ENCODE results near the gene LEFTY1. TPM values are rescaled to one million over a fixed set of nuclear protein-coding genes. Genes with fewer than 3 reads are reported as not detected.

LEFTY1 gene
- total RNA-seq, 6 experiments from 2014 or later, result not detected

DNA sequence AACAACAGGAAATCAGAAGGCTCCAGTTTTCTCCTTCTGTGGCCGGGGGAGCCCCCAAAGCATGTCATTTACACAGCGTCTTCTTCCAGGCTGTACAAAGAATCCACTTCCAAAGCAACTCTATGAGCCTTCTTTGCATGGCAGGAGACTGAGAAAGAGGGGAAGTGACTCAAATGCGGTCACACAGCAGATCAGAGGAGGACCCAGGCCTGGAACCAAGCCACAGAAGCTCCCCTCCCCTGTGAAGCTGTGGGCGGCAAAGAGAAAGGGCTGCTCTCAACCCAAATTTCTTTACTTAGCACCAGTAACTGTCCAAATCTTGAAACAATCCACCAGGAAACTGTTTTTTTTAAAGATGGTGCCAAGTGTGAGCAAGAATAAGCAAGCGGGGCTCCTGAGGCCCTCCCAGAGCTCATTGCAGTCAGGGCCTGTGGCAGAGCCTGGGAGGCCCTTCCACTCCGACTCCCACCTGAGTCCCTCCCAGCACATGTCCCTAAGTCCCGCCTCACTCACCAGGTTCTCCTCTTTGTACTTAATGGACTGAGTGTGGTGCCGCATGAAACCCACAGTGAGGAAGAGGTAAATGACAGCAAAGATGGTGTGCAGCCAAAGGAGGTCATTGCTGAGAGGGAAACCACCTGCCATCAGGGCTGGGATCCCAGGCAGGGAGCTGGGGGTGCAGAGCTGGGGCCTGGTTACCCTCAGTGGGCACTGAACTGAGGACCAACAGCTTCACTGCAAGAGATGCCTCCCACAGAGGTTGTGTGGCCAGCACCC, 22.7 kb downstream of the LEFTY1 start:
- Mint-ChIP-seq H3K27ac (peak overlapping the region; percentile 27), H3K36me3 (ENCODE audit: low read depth) (peaks cover 18% of the 10 kb centered on the region), H3K27me3 (ENCODE audit: insufficient read depth) (no peaks in the 10 kb centered on the region; the same call in 1 of the 2 replicates), H3K4me1 (ENCODE audit: low read depth) (peaks cover 31% of the 10 kb centered on the region), H3K9me3 (no peaks in the 10 kb centered on the region), H3K4me3 (no peak overlapping the region; the same call in 1 of the 2 replicates)
- TF ChIP-seq, protein P1, sequence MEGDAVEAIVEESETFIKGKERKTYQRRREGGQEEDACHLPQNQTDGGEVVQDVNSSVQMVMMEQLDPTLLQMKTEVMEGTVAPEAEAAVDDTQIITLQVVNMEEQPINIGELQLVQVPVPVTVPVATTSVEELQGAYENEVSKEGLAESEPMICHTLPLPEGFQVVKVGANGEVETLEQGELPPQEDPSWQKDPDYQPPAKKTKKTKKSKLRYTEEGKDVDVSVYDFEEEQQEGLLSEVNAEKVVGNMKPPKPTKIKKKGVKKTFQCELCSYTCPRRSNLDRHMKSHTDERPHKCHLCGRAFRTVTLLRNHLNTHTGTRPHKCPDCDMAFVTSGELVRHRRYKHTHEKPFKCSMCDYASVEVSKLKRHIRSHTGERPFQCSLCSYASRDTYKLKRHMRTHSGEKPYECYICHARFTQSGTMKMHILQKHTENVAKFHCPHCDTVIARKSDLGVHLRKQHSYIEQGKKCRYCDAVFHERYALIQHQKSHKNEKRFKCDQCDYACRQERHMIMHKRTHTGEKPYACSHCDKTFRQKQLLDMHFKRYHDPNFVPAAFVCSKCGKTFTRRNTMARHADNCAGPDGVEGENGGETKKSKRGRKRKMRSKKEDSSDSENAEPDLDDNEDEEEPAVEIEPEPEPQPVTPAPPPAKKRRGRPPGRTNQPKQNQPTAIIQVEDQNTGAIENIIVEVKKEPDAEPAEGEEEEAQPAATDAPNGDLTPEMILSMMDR (IDR thresholded peaks at IDR 0.05), result no peak
- peak; percentile 51 for DNase-seq

DNA sequence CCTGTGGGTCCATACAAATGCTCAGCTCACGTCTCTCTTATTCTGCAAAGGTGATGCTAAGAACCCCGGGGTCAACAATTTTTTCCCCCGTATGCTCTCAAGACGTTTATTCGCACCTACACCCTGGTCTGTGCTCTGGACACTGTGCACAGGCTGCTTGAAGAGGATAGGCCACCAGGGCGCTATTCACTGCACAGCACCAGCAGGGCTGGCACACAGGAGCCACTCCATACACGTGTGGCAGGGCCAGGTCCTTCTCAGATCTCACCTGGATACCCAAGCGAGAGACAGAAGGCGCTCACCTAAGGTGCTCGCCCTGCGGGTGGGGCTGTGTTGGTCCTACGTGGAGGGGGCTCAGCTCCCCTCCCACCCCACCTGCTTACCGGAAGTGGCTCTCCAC, 23.4 kb downstream of the LEFTY1 start:
- Mint-ChIP-seq H3K4me1 (ENCODE audit: low read depth) (peaks cover 30% of the 10 kb centered on the region), H3K36me3 (ENCODE audit: low read depth) (peaks cover 14% of the 10 kb centered on the region), H3K27me3 (ENCODE audit: insufficient read depth) (no peaks in the 10 kb centered on the region; the same call in 1 of the 2 replicates), H3K27ac (no peak overlapping the region; the same call in 1 of the 2 replicates), H3K9me3 (no peaks in the 10 kb centered on the region), H3K4me3 (no peak overlapping the region)
- DNase-seq, result no peak
- TF ChIP-seq, protein P1 (IDR thresholded peaks at IDR 0.05), result no peak; the same call in 1 of the 2 replicates

DNA sequence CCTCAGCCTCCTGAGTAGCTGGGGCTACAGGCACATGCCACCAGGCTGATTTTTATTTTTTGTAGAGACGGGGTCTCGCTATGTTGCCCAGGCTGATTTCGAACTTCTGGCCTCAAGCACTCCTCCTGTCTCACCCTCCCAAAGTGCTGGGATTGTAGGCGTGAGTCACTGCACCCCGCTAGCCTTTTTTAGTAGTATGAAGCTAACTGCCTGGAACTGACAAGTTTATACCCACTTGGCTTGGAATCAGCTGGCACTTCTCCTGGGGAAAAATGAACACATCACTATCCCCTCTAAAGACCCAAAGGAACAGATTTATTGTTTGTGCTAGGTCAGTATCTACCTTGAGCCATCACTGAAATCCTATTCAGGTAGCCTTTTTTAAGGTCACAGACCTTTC, 25.8 kb downstream of the LEFTY1 start:
- TF ChIP-seq, protein P1 (IDR thresholded peaks at IDR 0.05), result no peak
- H3K27me3 Mint-ChIP-seq (ENCODE audit: insufficient read depth), result no peaks in the 10 kb centered on the region; the same call in 1 of the 2 replicates
- no peak for DNase-seq
- H3K9me3 Mint-ChIP-seq, result no peaks in the 10 kb centered on the region
- peaks cover 17% of the 10 kb centered on the region for H3K36me3 Mint-ChIP-seq (ENCODE audit: low read depth)
- peaks cover 30% of the 10 kb centered on the region for H3K4me1 Mint-ChIP-seq (ENCODE audit: low read depth)
- no peak overlapping the region for H3K27ac Mint-ChIP-seq
- H3K4me3 Mint-ChIP-seq, result no peak overlapping the region

DNA sequence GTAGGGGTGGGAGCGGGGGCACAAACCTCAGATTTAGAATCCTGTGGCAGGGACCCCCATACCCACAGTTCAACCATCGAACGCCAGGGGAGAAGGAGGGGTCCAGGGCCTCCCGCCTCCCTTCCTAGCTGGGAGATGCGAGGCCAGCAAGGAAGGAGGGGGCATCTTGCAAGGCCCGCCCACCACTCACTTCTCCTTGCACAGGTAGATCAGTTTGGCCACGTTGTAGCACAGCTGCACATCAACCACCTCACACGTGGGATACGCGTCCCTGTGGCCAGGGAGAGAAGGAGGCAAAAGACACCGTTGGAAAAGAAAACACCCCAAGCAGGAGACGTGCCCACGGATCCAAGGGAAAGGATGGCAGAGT, 26.4 kb downstream of the LEFTY1 start:
- Mint-ChIP-seq H3K27ac (no peak overlapping the region), H3K4me1 (ENCODE audit: low read depth) (peaks cover 35% of the 10 kb centered on the region), H3K9me3 (no peaks in the 10 kb centered on the region), H3K36me3 (ENCODE audit: low read depth) (peaks cover 14% of the 10 kb centered on the region), H3K27me3 (ENCODE audit: insufficient read depth) (no peaks in the 10 kb centered on the region; the same call in 1 of the 2 replicates), H3K4me3 (no peak overlapping the region)
- TF ChIP-seq, protein P1 (IDR thresholded peaks at IDR 0.05), result no peak
- DNase-seq, result no peak

DNA sequence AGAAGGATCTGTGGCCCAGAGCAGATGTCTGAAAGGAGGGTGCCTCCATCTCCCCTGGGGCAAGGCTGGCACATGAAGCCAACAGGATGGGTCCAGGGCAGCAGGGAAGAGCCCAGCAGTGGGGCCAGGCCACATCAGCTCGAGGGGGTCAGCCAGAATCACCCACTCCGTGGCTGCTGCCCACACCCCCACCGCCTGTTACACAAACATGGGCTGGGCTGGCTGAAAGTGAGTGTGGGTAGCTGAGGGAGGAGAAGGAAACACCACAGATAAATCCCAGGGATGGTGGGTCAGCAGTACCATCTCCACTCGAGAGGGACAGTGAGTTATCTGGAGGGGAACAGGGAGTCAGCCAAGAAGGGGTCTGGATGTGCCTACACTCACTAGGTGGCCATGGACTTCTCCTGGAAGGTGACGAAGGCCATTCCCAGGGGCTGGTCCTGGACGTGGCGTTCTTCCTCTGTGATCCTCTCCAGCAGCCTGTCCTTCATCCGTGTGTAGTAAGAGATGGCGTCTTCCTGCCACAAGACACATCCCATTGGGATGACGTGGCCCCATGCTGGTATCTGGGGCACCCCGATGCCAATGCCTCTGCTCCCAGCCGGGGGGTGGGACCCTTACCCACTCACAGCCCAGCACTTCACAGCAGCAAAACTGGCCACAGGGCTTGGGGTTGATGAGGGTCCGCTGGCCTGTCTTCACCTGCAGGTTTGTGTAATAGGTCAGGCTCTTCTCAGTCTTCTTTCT, 26.9 kb downstream of the LEFTY1 start:
- TF ChIP-seq, protein P1 (IDR thresholded peaks at IDR 0.05), result no peak
- peaks cover 32% of the 10 kb centered on the region for H3K4me1 Mint-ChIP-seq (ENCODE audit: low read depth)
- no peaks in the 10 kb centered on the region; the same call in 1 of the 2 replicates for H3K27me3 Mint-ChIP-seq (ENCODE audit: insufficient read depth)
- H3K4me3 Mint-ChIP-seq, result no peak overlapping the region
- no peak overlapping the region for H3K27ac Mint-ChIP-seq
- H3K9me3 Mint-ChIP-seq, result no peaks in the 10 kb centered on the region
- DNase-seq, result no peak
- peaks cover 11% of the 10 kb centered on the region for H3K36me3 Mint-ChIP-seq (ENCODE audit: low read depth)
